Adrenal gland (tissue), 5 donors: ENCODE data around the gene SLIT3.

Experiments used
- POLR2A ChIP-seq, 2 donors: fragments of 450-650 bp; IDR thresholded peaks; one replicate each; pipeline ENCODE4 v1.6.1; 2017; ENCODE audit warnings: antibody characterized with exemption in 2 of 2, mild to moderate bottlenecking in 2 of 2, moderate library complexity in 1 of 2
- TF ChIP-seq, protein P1 (sequence below), 6 experiments: fragments of 450-650 bp in 4 of 6; fragments of 200-600 bp in 2 of 6; sonication (generic) in 1 of 6; IDR thresholded peaks; 1 replicate in 5 of 6; 2 replicates in 1 of 6; pipeline versions ENCODE4 v1.5.1 to v1.8.0; 2016 to 2021; ENCODE audit warnings: antibody characterized with exemption in 6 of 6, mild to moderate bottlenecking in 2 of 6, moderate library complexity in 1 of 6
- donor health status: DM: no; HTN: no; CAD: no.

DNA sequence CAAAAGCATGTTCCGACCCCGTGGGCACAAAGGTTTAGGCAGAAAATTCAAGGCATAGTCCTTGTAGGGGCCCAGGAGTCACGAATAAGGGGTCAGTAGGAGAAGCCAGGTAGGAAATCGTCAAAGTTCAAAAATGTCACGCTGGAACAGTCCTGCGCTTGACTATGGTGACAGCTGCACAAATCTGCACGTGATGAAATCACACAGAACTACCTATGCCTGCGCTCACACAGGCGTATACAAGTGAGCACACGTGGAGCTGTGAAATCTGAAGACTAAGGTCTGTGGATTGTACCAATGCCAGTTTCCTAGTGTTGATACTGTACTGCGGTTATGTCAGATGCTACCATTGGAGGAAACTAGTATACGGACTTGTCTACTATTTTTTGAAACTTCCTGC is 418.7 kb downstream of the SLIT3 start:
- TF ChIP-seq, protein P1, sequence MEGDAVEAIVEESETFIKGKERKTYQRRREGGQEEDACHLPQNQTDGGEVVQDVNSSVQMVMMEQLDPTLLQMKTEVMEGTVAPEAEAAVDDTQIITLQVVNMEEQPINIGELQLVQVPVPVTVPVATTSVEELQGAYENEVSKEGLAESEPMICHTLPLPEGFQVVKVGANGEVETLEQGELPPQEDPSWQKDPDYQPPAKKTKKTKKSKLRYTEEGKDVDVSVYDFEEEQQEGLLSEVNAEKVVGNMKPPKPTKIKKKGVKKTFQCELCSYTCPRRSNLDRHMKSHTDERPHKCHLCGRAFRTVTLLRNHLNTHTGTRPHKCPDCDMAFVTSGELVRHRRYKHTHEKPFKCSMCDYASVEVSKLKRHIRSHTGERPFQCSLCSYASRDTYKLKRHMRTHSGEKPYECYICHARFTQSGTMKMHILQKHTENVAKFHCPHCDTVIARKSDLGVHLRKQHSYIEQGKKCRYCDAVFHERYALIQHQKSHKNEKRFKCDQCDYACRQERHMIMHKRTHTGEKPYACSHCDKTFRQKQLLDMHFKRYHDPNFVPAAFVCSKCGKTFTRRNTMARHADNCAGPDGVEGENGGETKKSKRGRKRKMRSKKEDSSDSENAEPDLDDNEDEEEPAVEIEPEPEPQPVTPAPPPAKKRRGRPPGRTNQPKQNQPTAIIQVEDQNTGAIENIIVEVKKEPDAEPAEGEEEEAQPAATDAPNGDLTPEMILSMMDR (IDR thresholded peaks at IDR 0.05) = no peak
- no peak for TF ChIP-seq POLR2A (IDR thresholded peaks at IDR 0.05)
